ENCODE measurements around the gene VSTM2L.

VSTM2L gene

GRCh38 chr20:37907330-37907676 lies 4.4 kb downstream of the VSTM2L start:
- TF ChIP-seq SIN3A (IDR thresholded peaks at IDR 0.05; ENCODE audit: borderline replicate concordance, insufficient read depth, low read length), result no peak
- no peak for TF ChIP-seq TAF1 (IDR thresholded peaks at IDR 0.05; ENCODE audit: borderline replicate concordance, insufficient read depth, low read length)
- no peak for TF ChIP-seq POLR2AphosphoS5 (IDR thresholded peaks at IDR 0.05; ENCODE audit: low read depth, low read length)
- no peak for TF ChIP-seq FOXP2 (optimal IDR thresholded peaks at IDR 0.05; ENCODE audit: borderline replicate concordance, extremely low read depth, extremely low read length, insufficient read depth)
- no peak for TF ChIP-seq REST (IDR thresholded peaks at IDR 0.05; ENCODE audit: insufficient read depth in 1 of 2, low read depth in 2 of 2, low read length in 2 of 2)

- TF ChIP-seq POLR2AphosphoS5 (IDR thresholded peaks at IDR 0.05; ENCODE audit: low read depth, low read length), result no peak
- no peak for TF ChIP-seq FOXP2 (optimal IDR thresholded peaks at IDR 0.05; ENCODE audit: borderline replicate concordance, extremely low read depth, extremely low read length, insufficient read depth)
- 0 out of 4 replicates have a peak, but pooled peaks of 1 of the 2 experiments have one; percentile 13 for TF ChIP-seq REST (IDR thresholded peaks at IDR 0.05; ENCODE audit: insufficient read depth in 1 of 2, low read depth in 2 of 2, low read length in 2 of 2)
- no peak for TF ChIP-seq SIN3A (IDR thresholded peaks at IDR 0.05; ENCODE audit: borderline replicate concordance, insufficient read depth, low read length)
These were observed 4.9 kb downstream of the VSTM2L start for GRCh38 chr20:37907677-37908401.

GRCh38 chr20:37911261-37911660 lies 8.3 kb downstream of the VSTM2L start:
- TF ChIP-seq TAF1 (IDR thresholded peaks at IDR 0.05; ENCODE audit: borderline replicate concordance, insufficient read depth, low read length), result no peak
- no peak for TF ChIP-seq REST (IDR thresholded peaks at IDR 0.05; ENCODE audit: insufficient read depth in 1 of 2, low read depth in 2 of 2, low read length in 2 of 2)
- TF ChIP-seq POLR2AphosphoS5 (IDR thresholded peaks at IDR 0.05; ENCODE audit: low read depth, low read length), result no peak
- no peak for TF ChIP-seq SIN3A (IDR thresholded peaks at IDR 0.05; ENCODE audit: borderline replicate concordance, insufficient read depth, low read length)
- TF ChIP-seq FOXP2 (optimal IDR thresholded peaks at IDR 0.05; ENCODE audit: borderline replicate concordance, extremely low read depth, extremely low read length, insufficient read depth), result no peak

GRCh38 chr20:37911838-37912281 lies 8.9 kb downstream of the VSTM2L start:
- no peak for TF ChIP-seq TAF1 (IDR thresholded peaks at IDR 0.05; ENCODE audit: borderline replicate concordance, insufficient read depth, low read length)
- no peak for TF ChIP-seq REST (IDR thresholded peaks at IDR 0.05; ENCODE audit: insufficient read depth in 1 of 2, low read depth in 2 of 2, low read length in 2 of 2)
- TF ChIP-seq POLR2AphosphoS5 (IDR thresholded peaks at IDR 0.05; ENCODE audit: low read depth, low read length), result no peak
- peak; percentile 10 for TF ChIP-seq FOXP2 (optimal IDR thresholded peaks at IDR 0.05; ENCODE audit: borderline replicate concordance, extremely low read depth, extremely low read length, insufficient read depth)
- TF ChIP-seq SIN3A (IDR thresholded peaks at IDR 0.05; ENCODE audit: borderline replicate concordance, insufficient read depth, low read length), result peak; percentile 81; the same call in 1 of the 2 replicates
